GM18870 (cell line): ENCODE results near the gene SLC7A11.
"Not testable (repeated sequence)": the region's sequence is repeated elsewhere in the genome, so short reads cannot be mapped to it uniquely, and the experiment has no call there.

Experiments
- ATAC-seq: cut with Tn5 transposase; IDR thresholded peaks from one replicate; pipeline ENCODE4 v1.9.1; 2021; ENCODE audit warnings: moderate library complexity; ENCODE audit not compliant: unreplicated experiment

The SLC7A11 gene

GRCh38 chr4:138216272-138216867 is 25.8 kb downstream of the SLC7A11 start:
- no peak for ATAC-seq

- ATAC-seq: not testable (repeated sequence)
These were observed 31.6 kb downstream of the SLC7A11 start for GRCh38 chr4:138210576-138210975.

DNA sequence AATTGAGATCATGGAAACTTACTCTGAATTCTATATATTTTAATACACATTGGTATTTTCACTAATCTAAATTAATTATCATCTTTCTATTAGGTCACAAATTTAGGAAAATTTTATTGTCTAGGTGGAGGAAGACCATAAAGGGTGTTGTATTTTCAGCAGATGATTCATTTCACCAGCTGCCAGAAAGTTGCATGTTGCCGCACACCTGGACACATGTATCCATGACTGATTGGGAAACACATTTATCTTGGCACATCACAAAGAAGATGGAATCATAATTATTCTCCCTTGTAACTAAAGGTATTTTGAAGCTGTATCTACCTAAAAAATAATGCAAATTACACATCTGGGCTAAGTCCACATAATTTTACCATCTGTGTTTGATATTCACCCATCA is 33.1 kb downstream of the SLC7A11 start:
- no peak for ATAC-seq

- no peak for ATAC-seq
These were observed 36.5 kb downstream of the SLC7A11 start for GRCh38 chr4:138205531-138206233.

DNA sequence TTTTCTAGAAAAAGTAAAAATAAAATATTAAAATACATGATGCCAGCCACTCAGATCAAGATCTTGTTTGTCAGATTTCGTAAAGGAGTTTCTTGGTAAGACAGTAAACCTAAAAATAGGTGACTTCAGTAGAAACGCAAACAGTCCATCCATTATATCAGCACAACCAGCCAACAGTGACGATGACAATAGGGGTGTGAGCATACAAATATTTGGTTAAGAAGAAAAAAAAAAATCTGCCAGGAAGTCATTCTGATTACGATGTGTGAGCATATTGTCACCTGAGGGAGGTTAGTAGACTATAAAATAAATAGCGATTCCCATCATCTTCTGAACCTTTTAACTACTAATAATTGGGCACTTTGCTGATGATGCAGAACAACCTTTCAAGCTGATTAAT is 37.6 kb downstream of the SLC7A11 start:
- ATAC-seq: no peak

- no peak for ATAC-seq
These were observed 39.5 kb downstream of the SLC7A11 start for GRCh38 chr4:138202686-138203085.

- ATAC-seq: peak; percentile 44
These were observed 41.9 kb downstream of the SLC7A11 start for GRCh38 chr4:138200236-138200590.

GRCh38 chr4:138199568-138200235 is 42.4 kb downstream of the SLC7A11 start:
- ATAC-seq: peak; percentile 66

DNA sequence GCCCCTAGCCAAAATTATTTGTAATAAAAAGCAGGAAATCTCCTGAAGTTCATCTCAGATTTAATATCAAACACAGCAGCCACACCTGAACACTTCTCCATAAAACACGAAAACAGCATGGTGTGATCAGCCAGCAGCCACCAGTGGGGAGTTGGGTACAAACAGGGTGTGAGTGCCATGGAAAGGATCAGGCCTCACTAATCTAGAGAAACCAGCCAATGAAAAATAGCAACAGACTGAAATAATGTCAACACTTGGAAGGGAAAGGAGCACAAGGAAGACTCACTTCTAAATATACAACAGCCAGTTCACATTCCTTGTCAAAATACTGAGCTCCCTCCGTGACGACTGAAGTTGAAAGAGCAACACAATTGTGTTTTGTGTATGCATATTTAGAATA is 46.0 kb downstream of the SLC7A11 start:
- no peak for ATAC-seq

- no peak for ATAC-seq
These were observed 48.2 kb downstream of the SLC7A11 start for GRCh38 chr4:138193963-138194362.

GRCh38 chr4:138192113-138192512 is 50.0 kb downstream of the SLC7A11 start:
- ATAC-seq: peak; percentile 39

DNA sequence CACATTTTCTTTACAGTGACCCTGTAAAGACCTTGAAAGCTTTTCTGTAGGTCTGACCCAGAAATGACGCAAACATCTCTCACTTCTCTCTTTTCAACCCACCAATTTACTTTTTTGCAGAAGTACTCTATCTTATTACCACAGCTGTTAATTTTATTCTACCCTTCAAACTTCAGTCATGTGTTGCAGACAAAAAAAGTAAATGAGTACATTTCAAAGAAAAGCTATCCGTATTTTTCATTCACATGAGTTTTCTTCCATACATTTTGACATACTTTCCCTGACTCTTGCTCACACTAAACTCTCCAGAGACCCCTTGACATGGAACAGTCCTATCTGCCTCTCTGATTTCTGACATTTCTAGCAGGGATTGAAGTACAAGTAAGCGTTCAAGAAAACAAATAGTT is 51.7 kb downstream of the SLC7A11 start:
- peak; percentile 100 for ATAC-seq

- no peak for ATAC-seq
These were observed 52.9 kb downstream of the SLC7A11 start for GRCh38 chr4:138189206-138189605.

GRCh38 chr4:138188406-138189084 is 53.6 kb downstream of the SLC7A11 start:
- no peak for ATAC-seq

DNA sequence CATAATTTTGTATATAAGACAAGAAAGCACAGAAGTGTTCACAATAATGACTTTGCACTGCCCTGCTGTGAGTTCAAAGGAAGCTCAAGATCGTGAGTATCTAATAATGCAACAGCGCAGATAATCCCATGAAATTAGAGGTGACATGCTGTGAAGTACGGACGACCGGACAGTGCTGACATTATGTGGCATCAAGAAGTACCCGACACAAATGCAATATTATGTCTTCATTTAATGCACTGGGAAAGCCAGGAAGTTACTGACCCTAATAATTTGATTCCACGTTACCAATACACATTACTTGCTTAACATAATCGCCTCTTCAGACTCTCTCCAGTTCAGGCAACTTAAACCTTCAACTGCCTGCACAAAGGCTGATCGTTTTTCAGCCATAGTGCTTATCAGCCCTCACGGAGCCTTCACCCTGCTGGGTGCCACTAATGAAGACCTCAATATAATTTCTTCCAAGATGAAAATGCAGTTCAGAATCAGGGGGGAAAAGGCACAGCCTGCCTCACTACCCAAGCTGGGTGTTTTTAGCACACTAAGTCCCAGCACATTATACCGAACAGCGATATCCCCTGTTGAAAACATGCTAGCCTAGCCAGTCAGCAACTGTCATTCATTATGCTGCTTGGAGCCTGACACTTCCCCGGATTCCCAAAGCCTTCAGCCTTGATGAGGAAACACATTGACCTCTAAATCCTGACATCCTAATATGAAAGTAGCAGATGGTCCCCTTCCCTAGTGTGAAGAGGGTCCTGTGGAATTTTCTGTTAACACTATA is 56.1 kb downstream of the SLC7A11 start:
- ATAC-seq: no peak

DNA sequence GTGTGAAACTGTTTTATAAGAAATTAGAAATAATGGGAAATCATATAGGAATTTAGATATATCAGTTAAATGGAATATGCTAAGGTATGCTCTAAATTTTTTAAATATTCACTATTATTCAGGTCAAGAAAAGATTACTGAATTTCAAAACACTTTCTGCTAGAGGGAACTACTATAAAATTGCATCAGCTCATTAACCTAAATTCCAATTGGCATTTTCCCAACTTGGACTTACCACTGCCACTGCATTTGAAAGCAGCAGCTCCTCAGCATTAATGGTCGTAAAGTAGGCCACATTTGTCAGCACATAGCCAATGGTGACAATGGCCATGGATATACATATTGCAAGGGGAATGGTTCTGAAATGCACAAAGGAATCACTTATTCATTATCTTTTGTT is 57.3 kb downstream of the SLC7A11 start:
- no peak for ATAC-seq

DNA sequence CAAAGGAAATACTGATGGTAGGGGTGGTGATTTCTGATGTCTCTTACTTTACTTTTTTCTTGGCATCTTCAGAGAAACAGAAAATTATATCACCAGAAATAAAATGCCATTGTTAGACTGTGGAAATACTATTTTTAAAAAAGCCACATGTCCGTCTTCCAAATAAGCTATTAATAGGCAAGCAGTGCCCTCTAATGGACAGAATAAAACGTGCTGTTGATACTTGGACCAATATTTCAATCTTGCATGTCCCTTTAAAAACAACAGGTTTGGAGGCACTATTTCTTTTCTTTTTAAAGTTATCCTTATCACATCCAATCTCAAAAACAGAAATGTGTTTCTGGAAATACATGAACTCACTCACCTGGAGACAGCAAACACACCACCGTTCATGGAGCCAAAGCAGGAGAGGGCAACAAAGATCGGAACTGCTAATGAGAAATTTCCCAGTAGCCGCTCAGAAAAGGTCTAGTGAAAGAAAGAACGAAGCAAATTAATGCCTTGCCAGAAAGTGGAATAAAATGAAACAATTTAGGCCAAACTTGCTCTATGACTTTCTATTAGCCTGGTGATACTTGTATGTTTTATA is 59.2 kb downstream of the SLC7A11 start:
- no peak for ATAC-seq

DNA sequence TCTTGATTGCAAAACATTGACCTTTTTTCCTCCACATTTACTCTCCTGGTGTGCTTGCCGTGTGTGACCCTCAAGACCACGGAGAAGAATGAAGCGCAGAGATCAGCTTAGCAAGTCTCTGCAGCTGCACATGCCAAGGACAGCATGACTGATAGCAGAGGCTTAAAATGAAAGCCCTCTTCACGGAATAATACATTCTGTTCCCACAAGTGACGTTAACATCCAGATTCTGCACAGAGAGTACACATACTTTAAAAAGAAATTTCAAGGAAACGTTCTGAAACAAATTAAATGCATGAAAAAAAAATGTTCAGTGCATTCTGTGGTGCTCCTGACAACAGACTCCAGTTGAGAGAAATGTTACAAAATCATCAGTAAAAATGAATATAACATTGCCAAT is 60.9 kb downstream of the SLC7A11 start:
- ATAC-seq: no peak

GRCh38 chr4:138178566-138178965 is 63.6 kb downstream of the SLC7A11 start:
- ATAC-seq: peak; percentile 54

DNA sequence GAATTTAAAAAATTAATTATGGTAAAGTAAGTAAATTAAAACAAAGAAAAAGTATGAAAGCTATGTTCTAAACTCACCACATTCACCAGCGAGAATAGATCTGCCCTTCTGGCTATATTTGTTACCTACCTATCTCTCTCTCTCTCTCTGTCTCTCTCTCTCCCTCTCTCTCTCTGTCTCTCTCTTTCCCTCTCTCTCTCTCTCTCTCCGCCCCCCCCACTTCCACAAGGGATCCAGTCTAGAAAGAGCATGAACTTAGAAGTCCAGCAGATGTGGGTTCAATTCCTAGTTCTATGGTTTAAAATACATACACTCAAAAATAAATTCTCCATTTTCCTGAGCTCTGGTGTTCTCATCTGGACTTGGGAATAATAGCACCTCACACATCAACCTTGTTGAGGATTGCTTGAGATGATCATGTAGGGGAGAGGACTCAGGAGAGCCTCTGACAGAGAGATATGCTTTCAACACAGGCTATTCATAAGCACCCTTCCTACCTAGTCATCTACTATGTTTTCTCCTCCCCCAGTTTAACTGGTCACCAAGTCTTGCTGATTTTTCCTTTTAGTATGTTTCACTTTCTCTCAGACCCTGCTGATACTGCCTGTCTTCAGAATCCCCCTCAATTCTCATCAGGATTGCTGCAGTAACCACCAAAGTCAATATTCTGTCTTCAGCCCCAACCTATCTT is 64.7 kb downstream of the SLC7A11 start:
- peak; percentile 74 for ATAC-seq
